ENCODE results near the gene GALM. TPM values are rescaled to one million over a fixed set of nuclear protein-coding genes. Genes with fewer than 3 reads are reported as not detected.

The GALM gene
- total and polyA plus RNA-seq, 2 donors (not counting 3 experiments of a cell fraction or from before 2014, with no cell fraction given): 4.8 to 6.1 TPM

DNA sequence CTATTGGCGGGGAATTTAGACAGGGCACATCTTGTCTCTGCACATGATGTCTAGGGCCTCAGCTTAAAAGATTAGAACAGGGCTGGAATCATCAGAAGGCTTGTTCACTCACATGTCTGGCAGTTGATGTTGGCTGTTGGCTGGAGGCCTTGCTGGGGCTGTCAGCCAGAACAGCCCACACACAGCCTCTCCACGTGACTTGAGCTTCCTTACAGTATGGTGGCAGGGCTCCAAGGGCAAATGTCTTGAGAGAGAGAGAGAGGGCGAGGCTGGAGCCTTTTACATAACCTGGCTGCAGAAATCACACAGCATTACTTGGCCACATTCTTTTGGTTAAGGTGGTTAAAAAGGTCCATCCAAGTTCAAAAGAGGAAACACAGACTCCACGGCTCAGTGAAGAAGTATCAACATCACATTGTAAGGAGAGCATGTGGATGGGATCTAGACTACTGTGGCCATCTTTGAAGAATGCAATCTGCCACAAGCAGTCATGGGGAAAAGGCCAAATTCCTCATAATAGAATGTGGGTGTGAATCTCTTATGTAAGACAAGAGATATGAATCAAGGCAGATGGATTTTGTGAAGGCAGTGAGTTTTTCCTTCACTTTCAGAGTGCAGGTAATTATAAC lies 54.8 kb downstream of the GALM start:
- Histone ChIP-seq H4K20me1 (replicated peaks; ENCODE audit: control insufficient read depth, extremely low read depth, insufficient read depth, low read length) (no peaks in the 10 kb centered on the region), H3K9ac (replicated peaks; ENCODE audit: extremely low read depth, insufficient read depth, low read length) (no peak overlapping the region), H3K4me1 (ENCODE audit: control insufficient read depth, extremely low read depth, insufficient read depth, low read length) (no peaks in the 10 kb centered on the region), H3K4me3 (replicated peaks in 1 of 3; ENCODE audit: insufficient read depth in 1 of 3, low read depth in 1 of 3, low read length in 3 of 3) (no peak overlapping the region), H3K9me1 (replicated peaks; ENCODE audit: control insufficient read depth, extremely low read depth, insufficient read depth, low read length) (no peaks in the 10 kb centered on the region), H3K79me2 (ENCODE audit: control insufficient read depth, insufficient read depth, low read length) (no peaks in the 10 kb centered on the region), H3K36me3 (ENCODE audit: control insufficient read depth in 2 of 2, extremely low read depth in 1 of 2, insufficient read depth in 2 of 2, low read length in 2 of 2) (no peaks in the 10 kb centered on the region), H3K27ac (ENCODE audit: insufficient read depth, low read depth, low read length) (no peak overlapping the region), H2AFZ (ENCODE audit: low read depth, low read length) (no peak overlapping the region), H3K4me2 (ENCODE audit: insufficient read depth, low read length) (no peak overlapping the region), H3K9me3 (replicated peaks; ENCODE audit: control insufficient read depth, insufficient read depth, low read length) (no peaks in the 10 kb centered on the region), H3K27me3 (ENCODE audit: control insufficient read depth in 2 of 2, insufficient read depth in 2 of 2, low read length in 2 of 2) (no peaks in the 10 kb centered on the region)
- intact Hi-C loops (cut with micrococcal nuclease) (no loop called here), dilution Hi-C loops (cut with MboI; ENCODE audit: extremely low pct_ligation_motif_present, low sequenced_read_pairs) (no loop called here)
- ChIA-PET CTCF (interaction anchor here (0.7 to 5.0 kb wide), 2 partner anchors 139 to 166 kb away, joined by 3 to 58 read pairs; no protein-coding TSS in a partner anchor), POLR2A (interaction anchor here (0.5 to 0.9 kb wide), 2 partner anchors 31 to 222 kb away, joined by 3 to 6 read pairs; partner anchors contain the start of gene SRSF7)
- no TSS peak for BruUV-seq (replicated peaks)
- no peak for FAIRE-seq
- peak; percentile 18 for DNase-seq (ENCODE audit: low read depth, low spot score)
- TF ChIP-seq, protein P1, sequence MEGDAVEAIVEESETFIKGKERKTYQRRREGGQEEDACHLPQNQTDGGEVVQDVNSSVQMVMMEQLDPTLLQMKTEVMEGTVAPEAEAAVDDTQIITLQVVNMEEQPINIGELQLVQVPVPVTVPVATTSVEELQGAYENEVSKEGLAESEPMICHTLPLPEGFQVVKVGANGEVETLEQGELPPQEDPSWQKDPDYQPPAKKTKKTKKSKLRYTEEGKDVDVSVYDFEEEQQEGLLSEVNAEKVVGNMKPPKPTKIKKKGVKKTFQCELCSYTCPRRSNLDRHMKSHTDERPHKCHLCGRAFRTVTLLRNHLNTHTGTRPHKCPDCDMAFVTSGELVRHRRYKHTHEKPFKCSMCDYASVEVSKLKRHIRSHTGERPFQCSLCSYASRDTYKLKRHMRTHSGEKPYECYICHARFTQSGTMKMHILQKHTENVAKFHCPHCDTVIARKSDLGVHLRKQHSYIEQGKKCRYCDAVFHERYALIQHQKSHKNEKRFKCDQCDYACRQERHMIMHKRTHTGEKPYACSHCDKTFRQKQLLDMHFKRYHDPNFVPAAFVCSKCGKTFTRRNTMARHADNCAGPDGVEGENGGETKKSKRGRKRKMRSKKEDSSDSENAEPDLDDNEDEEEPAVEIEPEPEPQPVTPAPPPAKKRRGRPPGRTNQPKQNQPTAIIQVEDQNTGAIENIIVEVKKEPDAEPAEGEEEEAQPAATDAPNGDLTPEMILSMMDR (IDR thresholded peaks at IDR 0.05; ENCODE audit: extremely low read depth in 1 of 2, insufficient read depth in 1 of 2, low read depth in 1 of 2, low read length in 2 of 2): no peak
- TF ChIP-seq JUN (IDR thresholded peaks at IDR 0.05; ENCODE audit: borderline replicate concordance, insufficient read depth, insufficient read length, low read depth): no peak
- TF ChIP-seq POLR2A (IDR thresholded peaks at IDR 0.05; ENCODE audit: low read depth, low read length): no peak
- TF ChIP-seq FOS (IDR thresholded peaks at IDR 0.05; ENCODE audit: borderline replicate concordance, insufficient read depth, low read length): no peak
- TF ChIP-seq POLR2AphosphoS5 (IDR thresholded peaks at IDR 0.05; ENCODE audit: insufficient read depth, low read depth, low read length): no peak
- TF ChIP-seq EZH2 (IDR thresholded peaks at IDR 0.05; ENCODE audit: borderline replicate concordance, low read depth, low read length, severe bottlenecking): no peak
- TF ChIP-seq GATA2 (IDR thresholded peaks at IDR 0.05; ENCODE audit: insufficient read depth, insufficient read length, low read depth, low read length): no peak
- TF ChIP-seq MYC (IDR thresholded peaks at IDR 0.05; ENCODE audit: low read depth, low read length): no peak
- TF ChIP-seq, protein P2, sequence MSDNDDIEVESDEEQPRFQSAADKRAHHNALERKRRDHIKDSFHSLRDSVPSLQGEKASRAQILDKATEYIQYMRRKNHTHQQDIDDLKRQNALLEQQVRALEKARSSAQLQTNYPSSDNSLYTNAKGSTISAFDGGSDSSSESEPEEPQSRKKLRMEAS (IDR thresholded peaks at IDR 0.05; ENCODE audit: insufficient read depth, insufficient read length): no peak

Measured in endothelial cell of umbilical vein (primary cell).